ENCODE results near the gene C16orf96. TPM values are rescaled to one million over a fixed set of nuclear protein-coding genes. Genes with fewer than 3 reads are reported as not detected.

Gene C16orf96
- total RNA-seq, 2 donors from 2014 or later, result 0.08 TPM; not detected in 1

DNA sequence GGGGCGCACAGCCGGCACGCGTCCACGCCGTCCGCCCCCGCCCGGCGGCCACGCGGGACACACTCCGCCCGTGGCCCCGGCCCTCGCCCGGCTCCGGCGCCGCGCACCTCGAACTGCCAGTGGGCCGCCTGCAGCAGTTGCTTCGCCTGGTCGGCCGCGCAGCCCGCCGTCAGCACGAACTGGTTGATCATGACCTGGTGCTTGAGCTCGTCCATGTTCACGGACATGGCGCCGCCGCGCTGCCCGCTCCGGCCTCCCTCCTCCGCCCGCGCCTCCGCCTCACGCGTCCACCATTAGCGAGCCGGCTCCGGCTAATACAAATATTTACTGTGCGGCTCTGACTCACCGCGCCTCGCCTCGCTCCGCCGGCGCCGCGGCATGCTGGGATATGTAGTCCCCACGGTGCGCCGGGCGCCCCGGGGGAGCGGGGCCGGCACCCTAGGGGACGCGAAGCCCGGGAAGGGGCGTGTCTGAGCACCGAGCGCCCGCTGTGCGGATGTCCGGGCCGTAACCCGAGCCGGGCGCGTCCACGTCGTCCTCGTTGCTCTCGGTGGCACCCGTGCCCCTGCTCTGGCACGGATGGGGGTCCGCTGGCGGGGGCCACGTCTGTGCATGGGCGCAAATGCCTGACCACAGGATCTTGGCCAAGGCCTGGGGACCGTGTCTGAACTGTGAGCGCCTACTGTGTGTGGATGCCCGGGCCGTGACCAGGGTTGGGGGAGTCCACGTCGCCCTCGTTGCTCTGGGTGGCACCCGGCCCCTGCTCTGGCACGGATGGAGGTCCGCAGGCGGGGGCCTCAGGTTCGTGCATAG is 58.6 kb downstream of the C16orf96 start, which contains the start of gene UBALD1:
Gene UBALD1 (minus strand): TSS at position 318 of the 813 bp plus-strand sequence. CDS start 91 bp downstream, at position 227.
- peak within 1 kb of the TSS; percentile 92 for H3K27ac ChIP-seq
- intact Hi-C loops (cut with DNase I), result no loop called here
- peaks cover 19% of the 10 kb centered on the region for H3K4me1 ChIP-seq
- H3K36me3 ChIP-seq, result no peaks in the 10 kb centered on the region
- peak within 1 kb of the TSS; percentile 83 for H3K4me3 ChIP-seq
- H3K9me3 ChIP-seq, result no peaks in the 10 kb centered on the region
- DNase-seq, result peak; percentile 89
- TF ChIP-seq CTCF (IDR thresholded peaks at IDR 0.05), result no peak
- no peaks in the 10 kb centered on the region for H3K27me3 ChIP-seq
- H3K9ac ChIP-seq (ENCODE audit: low read depth in 2 of 2, low read length in 2 of 2), result peak within 1 kb of the TSS; percentile 82 to 92

DNA sequence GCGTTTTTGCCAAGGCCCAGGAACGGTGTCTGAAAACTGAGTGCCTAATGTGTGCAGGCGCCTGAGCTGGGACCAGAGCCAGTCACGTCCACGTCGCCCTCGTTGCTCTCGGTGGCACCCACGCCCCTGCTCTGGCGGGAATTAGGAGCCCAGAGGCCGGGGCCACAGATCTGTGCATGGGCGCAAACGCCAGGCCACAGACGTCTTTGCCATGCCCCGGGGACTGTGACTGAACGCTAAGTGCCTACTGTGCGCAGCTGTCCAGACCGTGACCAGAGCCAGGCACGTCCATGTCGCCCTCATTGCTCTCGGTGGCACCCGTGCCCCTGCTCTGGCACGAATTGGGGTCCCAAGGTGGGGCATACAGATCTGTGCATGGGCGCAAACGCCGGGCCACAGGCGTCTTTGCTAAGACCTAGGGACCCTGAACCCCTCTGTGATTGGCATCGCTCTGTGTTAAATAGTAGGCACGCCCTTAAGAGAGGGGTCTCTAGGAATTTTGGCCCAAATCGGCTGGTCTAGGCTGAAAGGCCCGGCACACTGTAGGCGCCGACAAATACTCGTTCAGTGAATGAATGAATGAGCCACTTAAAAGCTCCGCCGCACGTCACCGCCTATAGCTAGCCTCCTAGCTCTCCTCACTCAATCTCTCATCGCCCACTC is 59.4 kb downstream of the C16orf96 start:
- TF ChIP-seq CTCF (IDR thresholded peaks at IDR 0.05), result no peak
- Histone ChIP-seq H3K9me3 (no peaks in the 10 kb centered on the region), H3K4me1 (peaks cover 19% of the 10 kb centered on the region), H3K27me3 (no peaks in the 10 kb centered on the region), H3K4me3 (peak overlapping the region; percentile 83), H3K36me3 (no peaks in the 10 kb centered on the region), H3K27ac (peak overlapping the region; percentile 92), H3K9ac (ENCODE audit: low read depth in 2 of 2, low read length in 2 of 2) (peak overlapping the region; percentile 82 to 92)
- DNase-seq, result peak; percentile 50
- intact Hi-C loops (cut with DNase I), result no loop called here

DNA sequence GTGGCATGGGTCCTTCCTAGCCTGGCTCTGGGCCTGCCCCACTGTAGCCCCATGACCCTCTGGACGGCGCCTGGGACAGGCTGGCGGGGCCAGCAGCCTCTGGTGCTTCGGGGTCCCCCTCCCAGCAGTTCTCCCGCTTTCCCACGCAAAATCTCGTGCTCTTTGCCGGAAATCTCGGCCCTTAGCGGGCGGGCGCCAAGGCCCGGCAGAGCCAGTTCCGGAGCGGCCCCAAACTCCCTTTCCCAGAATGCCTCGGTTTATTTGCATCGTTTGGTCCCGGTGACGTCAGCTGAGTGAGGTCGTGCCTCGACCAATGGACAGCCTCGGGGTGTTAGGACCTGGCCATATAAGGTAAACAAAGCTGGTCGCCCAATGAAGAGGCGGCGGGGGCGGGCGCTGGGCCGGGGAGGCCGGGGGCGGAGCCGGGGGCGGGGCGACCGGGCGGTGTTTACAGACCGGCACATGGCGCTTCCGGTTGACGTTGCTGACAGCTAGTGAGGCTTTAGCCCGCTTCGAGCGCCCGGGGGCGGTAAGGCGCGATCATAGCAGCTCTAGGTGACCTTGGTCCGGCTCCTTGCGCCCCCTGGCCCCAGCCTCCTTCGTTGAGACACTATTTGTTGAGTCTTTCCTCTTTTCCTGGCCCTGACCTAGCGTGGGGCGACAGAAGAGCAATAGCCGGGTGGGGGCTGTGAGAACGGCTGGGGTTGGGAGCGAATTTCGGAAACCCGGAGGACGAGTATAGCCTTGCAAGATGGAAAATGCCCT is 60.1 kb downstream of the C16orf96 start:
- Histone ChIP-seq H3K27ac (peak overlapping the region; percentile 92), H3K27me3 (no peaks in the 10 kb centered on the region), H3K9me3 (no peaks in the 10 kb centered on the region), H3K9ac (ENCODE audit: low read depth in 2 of 2, low read length in 2 of 2) (peak overlapping the region; percentile 91 to 96), H3K36me3 (no peaks in the 10 kb centered on the region), H3K4me3 (peak overlapping the region; percentile 49), H3K4me1 (peaks cover 19% of the 10 kb centered on the region)
- DNase-seq, result peak; percentile 99
- intact Hi-C loops (cut with DNase I), result no loop called here
- peak; percentile 28 for TF ChIP-seq CTCF (IDR thresholded peaks at IDR 0.05)

DNA sequence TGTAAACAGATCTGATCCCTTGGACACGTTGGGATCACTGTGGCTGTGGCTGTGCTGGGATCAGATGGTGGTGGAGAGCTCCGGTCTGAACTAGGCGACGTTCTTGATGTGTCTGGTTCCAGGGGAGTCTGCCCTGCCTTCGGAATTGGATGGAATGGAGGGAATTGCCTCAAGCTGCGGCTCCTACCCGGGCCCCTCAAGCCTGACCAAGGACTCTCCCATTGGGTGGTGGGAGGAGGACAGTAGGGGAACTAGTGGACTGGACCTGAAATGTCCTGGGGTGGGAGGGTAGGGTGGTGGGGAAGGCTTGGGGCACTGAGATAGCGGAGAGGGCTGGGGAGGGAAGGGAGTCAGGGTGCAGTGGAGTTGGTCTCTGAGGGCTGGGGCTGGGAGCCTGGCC is 61.7 kb downstream of the C16orf96 start:
- no peak overlapping the region for H3K27ac ChIP-seq
- no peak overlapping the region for H3K9ac ChIP-seq (ENCODE audit: low read depth in 2 of 2, low read length in 2 of 2)
- no peaks in the 10 kb centered on the region for H3K9me3 ChIP-seq
- no peaks in the 10 kb centered on the region for H3K36me3 ChIP-seq
- intact Hi-C loops (cut with DNase I), result no loop called here
- H3K4me3 ChIP-seq, result no peak overlapping the region
- peaks cover 19% of the 10 kb centered on the region for H3K4me1 ChIP-seq
- H3K27me3 ChIP-seq, result no peaks in the 10 kb centered on the region
- DNase-seq, result no peak
- TF ChIP-seq CTCF (IDR thresholded peaks at IDR 0.05), result no peak

Measured in colonic mucosa (tissue), 4 donors.